Liver (tissue), 3 donors: ENCODE measurements around the gene STRIP2.

Experiments used
- FOXA1 ChIP-seq: IDR thresholded peaks from 2 replicates; pipeline ENCODE4 v1.6.1; 2016; ENCODE audit warnings: antibody characterized with exemption
- GABPA ChIP-seq, 2 donors: IDR thresholded peaks in 1 of 2; conservative IDR thresholded peaks in 1 of 2; 2 replicates each; pipeline ENCODE4 v1.6.1; 2016; ENCODE audit warnings: antibody characterized with exemption in 2 of 2, mild to moderate bottlenecking in 1 of 2, moderate library complexity in 1 of 2
- JUND ChIP-seq, 2 donors: IDR thresholded peaks; 2 replicates each; pipeline ENCODE4 v1.6.1; 2016; ENCODE audit warnings: antibody characterized with exemption in 2 of 2
- RAD21 ChIP-seq, 2 donors: IDR thresholded peaks; 2 replicates each; pipeline ENCODE4 v1.6.1; 2016; ENCODE audit warnings: antibody characterized with exemption in 2 of 2, mild to moderate bottlenecking in 2 of 2
- SP1 ChIP-seq: IDR thresholded peaks from 2 replicates; pipeline ENCODE4 v1.6.1; 2018; ENCODE audit warnings: antibody characterized with exemption, mild to moderate bottlenecking
- TAF1 ChIP-seq: conservative IDR thresholded peaks from 2 replicates; pipeline ENCODE4 v1.6.1; 2016; ENCODE audit warnings: antibody characterized with exemption, mild to moderate bottlenecking
- YY1 ChIP-seq: IDR thresholded peaks from 2 replicates; pipeline ENCODE4 v1.6.1; 2016; ENCODE audit warnings: antibody characterized with exemption, mild to moderate bottlenecking
- TF ChIP-seq, protein P1 (sequence below): fragments of 150-350 bp; IDR thresholded peaks from 2 replicates; pipeline ENCODE4 v1.5.1; 2017; ENCODE audit warnings: improper control_type of control experiment, low read depth, low read length; ENCODE audit not compliant: missing input control
- TF ChIP-seq, protein P2 (sequence below): IDR thresholded peaks from 2 replicates; pipeline ENCODE4 v1.6.1; 2016; ENCODE audit warnings: antibody characterized with exemption
- TF ChIP-seq, protein P3 (sequence below): IDR thresholded peaks from 2 replicates; pipeline ENCODE4 v1.6.1; 2016; ENCODE audit warnings: antibody characterized with exemption, mild to moderate bottlenecking
- TF ChIP-seq, protein P4 (sequence below): IDR thresholded peaks from 2 replicates; pipeline ENCODE4 v1.6.1; 2016; ENCODE audit warnings: antibody characterized with exemption
- donor health status: healthy.
- donor health status: healthy.

DNA sequence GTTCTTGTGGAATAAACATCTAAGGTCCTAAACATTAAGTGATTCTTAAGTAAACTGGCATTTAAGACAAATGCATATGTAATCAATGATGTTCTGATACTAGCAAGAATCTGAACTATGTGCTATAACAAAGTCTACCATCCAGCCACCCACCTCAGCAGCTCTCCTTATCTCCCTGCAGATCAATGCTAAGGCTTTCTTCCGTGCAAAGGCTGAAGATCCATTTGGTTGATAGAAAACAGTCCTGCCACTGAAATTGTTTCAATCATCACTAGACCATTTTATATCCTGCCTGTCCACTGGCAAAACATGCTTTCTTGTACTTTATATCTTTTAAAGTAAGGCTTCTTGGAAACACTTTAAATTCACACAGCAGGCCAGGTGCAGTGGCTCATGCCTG lies 61.8 kb downstream of the STRIP2 start:
- no peak for TF ChIP-seq TAF1
- TF ChIP-seq, protein P1, sequence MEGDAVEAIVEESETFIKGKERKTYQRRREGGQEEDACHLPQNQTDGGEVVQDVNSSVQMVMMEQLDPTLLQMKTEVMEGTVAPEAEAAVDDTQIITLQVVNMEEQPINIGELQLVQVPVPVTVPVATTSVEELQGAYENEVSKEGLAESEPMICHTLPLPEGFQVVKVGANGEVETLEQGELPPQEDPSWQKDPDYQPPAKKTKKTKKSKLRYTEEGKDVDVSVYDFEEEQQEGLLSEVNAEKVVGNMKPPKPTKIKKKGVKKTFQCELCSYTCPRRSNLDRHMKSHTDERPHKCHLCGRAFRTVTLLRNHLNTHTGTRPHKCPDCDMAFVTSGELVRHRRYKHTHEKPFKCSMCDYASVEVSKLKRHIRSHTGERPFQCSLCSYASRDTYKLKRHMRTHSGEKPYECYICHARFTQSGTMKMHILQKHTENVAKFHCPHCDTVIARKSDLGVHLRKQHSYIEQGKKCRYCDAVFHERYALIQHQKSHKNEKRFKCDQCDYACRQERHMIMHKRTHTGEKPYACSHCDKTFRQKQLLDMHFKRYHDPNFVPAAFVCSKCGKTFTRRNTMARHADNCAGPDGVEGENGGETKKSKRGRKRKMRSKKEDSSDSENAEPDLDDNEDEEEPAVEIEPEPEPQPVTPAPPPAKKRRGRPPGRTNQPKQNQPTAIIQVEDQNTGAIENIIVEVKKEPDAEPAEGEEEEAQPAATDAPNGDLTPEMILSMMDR, result no peak
- no peak for TF ChIP-seq YY1
- TF ChIP-seq RAD21 (IDR thresholded peaks at IDR 0.05), result no peak
- TF ChIP-seq, protein P2, sequence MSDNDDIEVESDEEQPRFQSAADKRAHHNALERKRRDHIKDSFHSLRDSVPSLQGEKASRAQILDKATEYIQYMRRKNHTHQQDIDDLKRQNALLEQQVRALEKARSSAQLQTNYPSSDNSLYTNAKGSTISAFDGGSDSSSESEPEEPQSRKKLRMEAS, result no peak
- TF ChIP-seq, protein P3, sequence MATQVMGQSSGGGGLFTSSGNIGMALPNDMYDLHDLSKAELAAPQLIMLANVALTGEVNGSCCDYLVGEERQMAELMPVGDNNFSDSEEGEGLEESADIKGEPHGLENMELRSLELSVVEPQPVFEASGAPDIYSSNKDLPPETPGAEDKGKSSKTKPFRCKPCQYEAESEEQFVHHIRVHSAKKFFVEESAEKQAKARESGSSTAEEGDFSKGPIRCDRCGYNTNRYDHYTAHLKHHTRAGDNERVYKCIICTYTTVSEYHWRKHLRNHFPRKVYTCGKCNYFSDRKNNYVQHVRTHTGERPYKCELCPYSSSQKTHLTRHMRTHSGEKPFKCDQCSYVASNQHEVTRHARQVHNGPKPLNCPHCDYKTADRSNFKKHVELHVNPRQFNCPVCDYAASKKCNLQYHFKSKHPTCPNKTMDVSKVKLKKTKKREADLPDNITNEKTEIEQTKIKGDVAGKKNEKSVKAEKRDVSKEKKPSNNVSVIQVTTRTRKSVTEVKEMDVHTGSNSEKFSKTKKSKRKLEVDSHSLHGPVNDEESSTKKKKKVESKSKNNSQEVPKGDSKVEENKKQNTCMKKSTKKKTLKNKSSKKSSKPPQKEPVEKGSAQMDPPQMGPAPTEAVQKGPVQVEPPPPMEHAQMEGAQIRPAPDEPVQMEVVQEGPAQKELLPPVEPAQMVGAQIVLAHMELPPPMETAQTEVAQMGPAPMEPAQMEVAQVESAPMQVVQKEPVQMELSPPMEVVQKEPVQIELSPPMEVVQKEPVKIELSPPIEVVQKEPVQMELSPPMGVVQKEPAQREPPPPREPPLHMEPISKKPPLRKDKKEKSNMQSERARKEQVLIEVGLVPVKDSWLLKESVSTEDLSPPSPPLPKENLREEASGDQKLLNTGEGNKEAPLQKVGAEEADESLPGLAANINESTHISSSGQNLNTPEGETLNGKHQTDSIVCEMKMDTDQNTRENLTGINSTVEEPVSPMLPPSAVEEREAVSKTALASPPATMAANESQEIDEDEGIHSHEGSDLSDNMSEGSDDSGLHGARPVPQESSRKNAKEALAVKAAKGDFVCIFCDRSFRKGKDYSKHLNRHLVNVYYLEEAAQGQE, result no peak
- TF ChIP-seq SP1, result no peak
- TF ChIP-seq GABPA (IDR thresholded peaks at IDR 0.05 in 1 of 2, conservative IDR thresholded peaks at IDR 0.05 in 1 of 2), result no peak
- TF ChIP-seq, protein P4, sequence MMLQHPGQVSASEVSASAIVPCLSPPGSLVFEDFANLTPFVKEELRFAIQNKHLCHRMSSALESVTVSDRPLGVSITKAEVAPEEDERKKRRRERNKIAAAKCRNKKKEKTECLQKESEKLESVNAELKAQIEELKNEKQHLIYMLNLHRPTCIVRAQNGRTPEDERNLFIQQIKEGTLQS, result no peak
- no peak for TF ChIP-seq JUND (IDR thresholded peaks at IDR 0.05)
- TF ChIP-seq FOXA1, result no peak
